ENCODE results near the gene AGER. TPM values are rescaled to one million over a fixed set of nuclear protein-coding genes. Genes with fewer than 3 reads are reported as not detected.
A peak's percentile ranks its signal among the peaks of the same experiment; 100 is the strongest.
"Not testable (repeated sequence)": the region's sequence is repeated elsewhere in the genome, so short reads cannot be mapped to it uniquely, and the experiment has no call there.

AGER gene
- total RNA-seq, 1 experiment from 2014 or later = 2.2 TPM

GRCh38 chr6:32211432-32211831 lies 27.4 kb upstream of the AGER start:
- not testable (repeated sequence) for H3K36me3 ChIP-seq (replicated peaks; ENCODE audit: control insufficient read depth, insufficient read depth, low read length); H3K27me3 ChIP-seq (ENCODE audit: control insufficient read depth, insufficient read depth, low read length); DNase-seq

GRCh38 chr6:32210191-32210601 lies 26.1 kb upstream of the AGER start:
- DNase-seq = no peak
- Histone ChIP-seq H3K27me3 (ENCODE audit: control insufficient read depth, insufficient read depth, low read length) (no peaks in the 10 kb centered on the region; the same call in 1 of the 2 replicates), H3K4me3 (ENCODE audit: insufficient read depth, low read depth, low read length) (no peak overlapping the region), H3K36me3 (replicated peaks; ENCODE audit: control insufficient read depth, insufficient read depth, low read length) (no peaks in the 10 kb centered on the region)

More at GRCh38 chr6:32211432-32211831, 27.4 kb upstream of the AGER start:
- not testable (repeated sequence) for H3K4me3 ChIP-seq (ENCODE audit: insufficient read depth, low read depth, low read length)

GRCh38 chr6:32208996-32209395 lies 24.9 kb upstream of the AGER start:
- DNase-seq = no peak
- Histone ChIP-seq H3K4me3 (ENCODE audit: insufficient read depth, low read depth, low read length) (no peak overlapping the region), H3K36me3 (replicated peaks; ENCODE audit: control insufficient read depth, insufficient read depth, low read length) (no peaks in the 10 kb centered on the region), H3K27me3 (ENCODE audit: control insufficient read depth, insufficient read depth, low read length) (0 out of 2 replicates have a peak, but pooled peaks cover 2% of the 10 kb centered on the region)

DNA sequence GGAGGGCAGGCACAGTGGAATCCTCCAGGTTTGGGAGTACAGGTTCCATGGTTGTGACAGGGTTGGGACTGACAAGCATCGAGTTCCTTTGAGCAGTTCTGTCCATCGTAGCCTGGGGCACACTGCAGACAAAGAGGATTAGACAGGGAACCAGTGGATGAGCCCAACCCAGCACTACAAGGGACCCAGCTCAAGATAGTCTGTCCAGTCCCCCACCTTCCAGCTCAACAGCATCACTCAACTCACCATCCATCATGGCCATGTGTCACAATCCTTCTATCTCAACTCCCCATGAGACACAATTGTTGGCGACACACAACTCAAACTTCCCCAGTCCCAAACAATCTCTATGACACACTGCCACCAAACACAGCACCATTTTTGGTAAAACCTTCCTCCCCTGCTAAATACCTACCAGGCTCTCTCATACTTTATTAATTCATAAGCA lies 20.2 kb upstream of the AGER start:
- H3K27me3 ChIP-seq (ENCODE audit: control insufficient read depth, insufficient read depth, low read length) = peaks cover 2% of the 10 kb centered on the region; the same call in 1 of the 2 replicates
- DNase-seq = no peak
- H3K36me3 ChIP-seq (replicated peaks; ENCODE audit: control insufficient read depth, insufficient read depth, low read length) = no peaks in the 10 kb centered on the region

GRCh38 chr6:32203426-32204267 lies 19.6 kb upstream of the AGER start:
- Histone ChIP-seq H3K36me3 (replicated peaks; ENCODE audit: control insufficient read depth, insufficient read depth, low read length) (no peaks in the 10 kb centered on the region), H3K27me3 (ENCODE audit: control insufficient read depth, insufficient read depth, low read length) (peaks cover 2% of the 10 kb centered on the region; the same call in 1 of the 2 replicates), H3K4me3 (ENCODE audit: insufficient read depth, low read depth, low read length) (no peak overlapping the region)
- DNase-seq = no peak

More for the DNA sequence above, 20.2 kb upstream of the AGER start:
- no peak overlapping the region for H3K4me3 ChIP-seq (ENCODE audit: insufficient read depth, low read depth, low read length)

DNA sequence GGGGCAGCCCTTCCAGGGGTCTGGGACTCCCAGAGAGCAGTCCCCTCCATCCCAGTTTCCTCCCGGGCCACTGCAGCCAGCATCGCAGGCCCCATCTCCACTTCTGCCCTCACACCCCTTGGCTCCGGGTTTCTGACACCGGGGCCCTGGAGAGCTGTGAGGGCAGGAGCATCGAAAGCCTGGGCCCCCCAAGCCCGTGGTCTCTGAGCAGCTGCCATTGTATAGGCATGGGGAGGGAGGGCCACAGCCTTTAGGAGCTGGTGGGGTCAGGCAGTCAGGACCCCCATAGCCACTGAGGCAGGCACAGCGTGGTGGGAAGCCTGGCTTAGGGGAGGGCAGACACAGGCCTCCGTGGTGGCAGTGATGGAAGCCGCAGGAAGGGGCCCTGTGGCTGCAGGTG lies 18.1 kb upstream of the AGER start:
- Histone ChIP-seq H3K27me3 (ENCODE audit: control insufficient read depth, insufficient read depth, low read length) (peaks cover 2% of the 10 kb centered on the region; the same call in 1 of the 2 replicates), H3K36me3 (replicated peaks; ENCODE audit: control insufficient read depth, insufficient read depth, low read length) (no peaks in the 10 kb centered on the region), H3K4me3 (ENCODE audit: insufficient read depth, low read depth, low read length) (no peak overlapping the region)
- DNase-seq = no peak

DNA sequence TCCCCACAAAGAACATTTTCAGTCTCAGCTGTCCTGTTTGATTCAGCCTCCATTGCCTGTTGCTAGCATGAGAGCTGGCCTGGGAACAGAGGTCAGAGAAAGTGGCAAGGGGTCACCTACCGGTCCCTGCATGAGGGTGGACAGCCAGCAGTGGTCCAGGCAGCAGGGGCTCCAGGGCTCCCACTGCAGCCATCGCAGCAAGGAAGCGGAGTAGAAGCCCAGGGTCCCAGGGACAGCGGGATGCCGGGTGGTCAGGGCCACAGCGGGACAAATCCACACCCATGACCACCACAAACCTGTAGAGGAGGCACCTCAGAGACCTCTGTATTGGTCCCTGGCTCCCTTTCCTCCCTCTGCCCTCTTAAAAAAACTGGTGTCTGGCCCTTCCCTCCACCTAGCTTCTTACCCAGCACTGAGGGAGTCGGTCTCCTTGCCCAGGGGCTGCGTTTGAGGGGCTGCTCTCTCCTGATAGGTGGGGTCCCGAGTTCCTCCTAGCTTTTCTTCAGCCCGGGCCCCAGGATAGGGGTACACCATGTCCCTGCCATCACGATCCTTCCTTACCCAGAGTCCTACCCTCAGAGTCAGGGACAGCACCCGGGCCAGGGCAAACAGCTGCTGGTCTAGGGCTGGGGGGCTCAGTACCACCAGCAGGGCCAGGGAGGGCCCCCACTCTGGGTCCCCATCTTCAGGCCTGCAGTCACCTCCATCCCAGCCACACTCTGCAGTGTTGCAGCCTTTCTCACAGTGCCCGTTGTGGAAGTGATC lies 16.8 kb upstream of the AGER start:
- H3K4me3 ChIP-seq (ENCODE audit: insufficient read depth, low read depth, low read length) = no peak overlapping the region
- peaks cover 2% of the 10 kb centered on the region; the same call in 1 of the 2 replicates for H3K27me3 ChIP-seq (ENCODE audit: control insufficient read depth, insufficient read depth, low read length)
- DNase-seq = no peak
- H3K36me3 ChIP-seq (replicated peaks; ENCODE audit: control insufficient read depth, insufficient read depth, low read length) = no peaks in the 10 kb centered on the region

GRCh38 chr6:32198866-32199265 lies 14.8 kb upstream of the AGER start:
- no peaks in the 10 kb centered on the region; the same call in 1 of the 2 replicates for H3K27me3 ChIP-seq (ENCODE audit: control insufficient read depth, insufficient read depth, low read length)
- no peak for DNase-seq
- no peak overlapping the region for H3K4me3 ChIP-seq (ENCODE audit: insufficient read depth, low read depth, low read length)
- no peaks in the 10 kb centered on the region for H3K36me3 ChIP-seq (replicated peaks; ENCODE audit: control insufficient read depth, insufficient read depth, low read length)

- no peak for DNase-seq
- Histone ChIP-seq H3K4me3 (ENCODE audit: insufficient read depth, low read depth, low read length) (no peak overlapping the region), H3K27me3 (ENCODE audit: control insufficient read depth, insufficient read depth, low read length) (no peaks in the 10 kb centered on the region; the same call in 1 of the 2 replicates), H3K36me3 (replicated peaks; ENCODE audit: control insufficient read depth, insufficient read depth, low read length) (no peaks in the 10 kb centered on the region)
Observed at GRCh38 chr6:32198345-32198696, 14.3 kb upstream of the AGER start.

DNA sequence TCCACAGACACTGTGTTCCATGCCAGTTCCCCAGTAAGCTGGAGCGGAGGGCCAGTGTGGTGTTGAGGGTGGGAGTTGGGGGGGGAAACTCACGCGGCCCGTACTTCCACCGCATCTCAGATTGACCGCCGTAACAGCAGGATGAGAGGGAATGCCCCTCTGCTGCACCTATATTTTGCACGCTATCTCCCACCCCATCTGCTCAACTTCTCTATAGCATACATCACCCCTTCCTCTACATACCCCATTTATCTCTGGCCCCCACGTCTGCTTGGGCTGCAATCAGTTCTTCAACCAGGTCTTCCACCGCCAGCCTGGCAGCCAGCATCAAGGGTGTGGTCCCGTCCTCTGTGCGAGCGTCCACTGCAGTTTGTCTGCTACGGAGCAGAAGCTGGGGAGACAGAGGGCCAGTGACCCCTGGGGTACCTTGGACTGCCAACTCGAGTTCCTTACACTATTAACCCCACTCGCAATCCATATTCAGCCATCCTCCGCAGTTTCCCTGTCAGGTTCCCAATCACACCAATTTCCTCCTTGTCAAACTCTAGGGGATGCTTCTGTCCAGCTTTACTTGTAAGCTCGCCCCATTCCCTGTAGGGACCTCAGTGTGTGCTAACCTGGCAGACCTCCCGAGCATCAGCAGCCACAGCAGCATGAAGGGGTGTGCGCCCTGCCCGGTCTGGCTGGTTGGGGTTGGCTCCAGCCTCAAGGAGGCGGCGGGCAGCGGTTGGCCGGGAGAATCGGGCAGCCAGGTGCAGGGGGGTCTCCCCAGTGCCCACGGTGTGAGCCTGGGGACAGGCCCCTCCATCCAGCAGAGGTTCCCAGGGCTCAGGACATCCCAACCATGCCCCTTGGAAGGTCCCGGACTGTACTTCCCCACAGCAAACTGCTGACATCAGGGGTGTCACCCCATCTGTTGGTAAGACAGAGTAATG lies 12.9 kb upstream of the AGER start:
- Histone ChIP-seq H3K4me3 (ENCODE audit: insufficient read depth, low read depth, low read length) (peak overlapping the region; percentile 92), H3K36me3 (replicated peaks; ENCODE audit: control insufficient read depth, insufficient read depth, low read length) (no peaks in the 10 kb centered on the region), H3K27me3 (ENCODE audit: control insufficient read depth, insufficient read depth, low read length) (no peaks in the 10 kb centered on the region; the same call in 1 of the 2 replicates)
- DNase-seq = peak; percentile 56

GRCh38 chr6:32195902-32196681 lies 12.0 kb upstream of the AGER start:
- H3K4me3 ChIP-seq (ENCODE audit: insufficient read depth, low read depth, low read length) = peak overlapping the region; percentile 92
- H3K36me3 ChIP-seq (replicated peaks; ENCODE audit: control insufficient read depth, insufficient read depth, low read length) = no peaks in the 10 kb centered on the region
- peak; percentile 90 for DNase-seq
- H3K27me3 ChIP-seq (ENCODE audit: control insufficient read depth, insufficient read depth, low read length) = no peaks in the 10 kb centered on the region

DNA sequence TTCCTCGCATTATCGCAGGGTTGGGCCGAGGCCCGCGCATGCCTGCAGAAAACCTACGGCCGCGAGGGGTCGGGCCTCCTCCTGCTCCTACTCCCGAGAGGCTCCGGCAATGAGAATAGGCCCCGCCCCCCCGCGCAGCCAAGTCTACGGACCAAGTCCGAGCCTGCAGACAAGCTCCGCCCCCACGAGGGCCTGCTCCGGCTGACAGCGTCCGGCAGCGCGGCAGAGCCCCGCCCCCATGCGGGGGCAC lies 11.5 kb upstream of the AGER start:
- H3K36me3 ChIP-seq (replicated peaks; ENCODE audit: control insufficient read depth, insufficient read depth, low read length) = no peaks in the 10 kb centered on the region
- no peaks in the 10 kb centered on the region for H3K27me3 ChIP-seq (ENCODE audit: control insufficient read depth, insufficient read depth, low read length)
- peak; percentile 98 for DNase-seq
- peak overlapping the region; percentile 92 for H3K4me3 ChIP-seq (ENCODE audit: insufficient read depth, low read depth, low read length)

GRCh38 chr6:32194825-32195651 lies 11.0 kb upstream of the AGER start:
- peak overlapping the region; percentile 49 for H3K4me3 ChIP-seq (ENCODE audit: insufficient read depth, low read depth, low read length)
- no peak for DNase-seq
- no peaks in the 10 kb centered on the region for H3K27me3 ChIP-seq (ENCODE audit: control insufficient read depth, insufficient read depth, low read length)
- H3K36me3 ChIP-seq (replicated peaks; ENCODE audit: control insufficient read depth, insufficient read depth, low read length) = no peaks in the 10 kb centered on the region
